Testis (tissue), 3 donors: Measurements from ENCODE around the gene TIAM1. TPM values are rescaled to one million over a fixed set of nuclear protein-coding genes. Genes with fewer than 3 reads are reported as not detected.

ENCODE experiments used
- DNase-seq: peaks from one replicate; pipeline ENCODE4 v3.0.0-alpha.2; 2019
- H3K27ac ChIP-seq, 2 donors: fragments of 200-600 bp; sonication (generic); one replicate each; pipeline ENCODE4 v1.5.1; 2019
- H3K27me3 ChIP-seq: fragments of 200-600 bp; sonication (generic); one replicate; pipeline ENCODE4 v1.5.1; 2019
- H3K36me3 ChIP-seq: fragments of 200-600 bp; sonication (generic); one replicate; pipeline ENCODE4 v1.5.1; 2017; ENCODE audit warnings: low read depth; ENCODE audit errors: missing control alignments
- H3K4me1 ChIP-seq: fragments of 200-600 bp; sonication (generic); one replicate; pipeline ENCODE4 v1.5.1; 2019
- H3K4me3 ChIP-seq, 2 donors: fragments of 200-600 bp; sonication (generic); one replicate each; pipeline ENCODE4 v1.5.1; 2017 to 2019
- H3K9me3 ChIP-seq: fragments of 200-600 bp; sonication (generic); one replicate; pipeline ENCODE4 v1.5.1; 2017
- POLR2A ChIP-seq: fragments of 450-650 bp; IDR thresholded peaks from one replicate; pipeline ENCODE4 v1.6.1; 2017; ENCODE audit warnings: antibody characterized with exemption, mild to moderate bottlenecking, moderate library complexity
- WGBS, 2 donors: methylation state at CpG; one replicate each; pipeline ENCODE4 v1.1.5; 2018; 5-methylcytosine and 5-hydroxymethylcytosine counted together
- intact Hi-C: fragments of 100-400 bp; cut with DNase I; formaldehyde crosslinking; loops from one replicate; pipeline ENCODE4 v1.15.1; 2023; ENCODE audit warnings: low total_unique reads
- polyA plus RNA-seq: library from polyadenylated mRNA; stranded (reverse); fragments of 350-450 nt; fragmentation: Illumina TruSeq; extraction: RNeasy Lipid Tissue Mini Kit (QIAGEN cat#74804); gene quantifications from one replicate; pipeline ENCODE4 v1.2.3, GENCODE V29; 2014; ENCODE audit warnings: low read depth, low replicate concordance; ENCODE audit not compliant: insufficient read depth
- total RNA-seq, 2 donors: library from RNA; depleted of rRNA; stranded (reverse); fragments of >200 nt; gene quantifications; one replicate each; pipeline ENCODE4 v1.2.3, GENCODE V29; 2016
- TF ChIP-seq, protein P1 (sequence below), 3 experiments: fragments of 450-650 bp in 2 of 3; fragments of 200-600 bp in 1 of 3; sonication (generic) in 1 of 3; IDR thresholded peaks; one replicate each; pipeline ENCODE4 v1.5.1; 2016 to 2019; ENCODE audit warnings: antibody characterized with exemption in 3 of 3, mild to moderate bottlenecking in 2 of 3, moderate library complexity in 1 of 3

The TIAM1 gene
- total and polyA plus RNA-seq, 3 donors from 2014 or later = 21.3 to 51.6 (median 34.6) TPM

- intact Hi-C loops = no loop called here
- no peak overlapping the region for H3K4me3 ChIP-seq
- no peak overlapping the region for H3K27ac ChIP-seq
- H3K4me1 ChIP-seq = peaks cover 5% of the 10 kb centered on the region
- WGBS, 2 donors = 93 to 95% methylated on average over 6 of the region's 6 CpGs
- H3K9me3 ChIP-seq = no peaks in the 10 kb centered on the region
- no peak for DNase-seq
- no peak for TF ChIP-seq POLR2A
- TF ChIP-seq, protein P1, sequence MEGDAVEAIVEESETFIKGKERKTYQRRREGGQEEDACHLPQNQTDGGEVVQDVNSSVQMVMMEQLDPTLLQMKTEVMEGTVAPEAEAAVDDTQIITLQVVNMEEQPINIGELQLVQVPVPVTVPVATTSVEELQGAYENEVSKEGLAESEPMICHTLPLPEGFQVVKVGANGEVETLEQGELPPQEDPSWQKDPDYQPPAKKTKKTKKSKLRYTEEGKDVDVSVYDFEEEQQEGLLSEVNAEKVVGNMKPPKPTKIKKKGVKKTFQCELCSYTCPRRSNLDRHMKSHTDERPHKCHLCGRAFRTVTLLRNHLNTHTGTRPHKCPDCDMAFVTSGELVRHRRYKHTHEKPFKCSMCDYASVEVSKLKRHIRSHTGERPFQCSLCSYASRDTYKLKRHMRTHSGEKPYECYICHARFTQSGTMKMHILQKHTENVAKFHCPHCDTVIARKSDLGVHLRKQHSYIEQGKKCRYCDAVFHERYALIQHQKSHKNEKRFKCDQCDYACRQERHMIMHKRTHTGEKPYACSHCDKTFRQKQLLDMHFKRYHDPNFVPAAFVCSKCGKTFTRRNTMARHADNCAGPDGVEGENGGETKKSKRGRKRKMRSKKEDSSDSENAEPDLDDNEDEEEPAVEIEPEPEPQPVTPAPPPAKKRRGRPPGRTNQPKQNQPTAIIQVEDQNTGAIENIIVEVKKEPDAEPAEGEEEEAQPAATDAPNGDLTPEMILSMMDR (IDR thresholded peaks at IDR 0.05) = no peak
- no peaks in the 10 kb centered on the region for H3K27me3 ChIP-seq
- no peaks in the 10 kb centered on the region for H3K36me3 ChIP-seq
These were observed 201.0 kb downstream of the TIAM1 start for GRCh38 chr21:31143036-31143435.

DNA sequence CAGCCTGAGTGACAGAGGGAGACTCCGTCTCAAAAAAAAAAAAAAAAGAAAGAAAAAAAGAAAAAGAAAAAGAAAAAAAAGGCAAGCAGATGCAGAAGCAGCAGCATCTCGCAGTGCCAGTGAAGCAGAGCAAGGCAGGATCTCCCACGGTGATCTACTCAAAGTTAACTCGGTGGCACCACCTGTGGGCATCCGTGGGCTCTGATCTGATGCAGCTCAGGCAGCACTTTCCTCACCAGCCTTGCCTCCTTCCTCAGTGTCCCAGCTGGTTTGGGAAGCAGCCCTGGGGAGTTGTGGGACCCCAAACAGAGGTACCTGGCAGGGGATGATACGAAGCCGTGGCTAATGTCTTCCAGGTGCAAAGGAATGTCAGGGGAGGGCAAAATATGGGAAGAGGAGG, 201.5 kb downstream of the TIAM1 start:
- no peaks in the 10 kb centered on the region for H3K36me3 ChIP-seq
- H3K4me1 ChIP-seq = peaks cover 10% of the 10 kb centered on the region
- H3K4me3 ChIP-seq = no peak overlapping the region
- DNase-seq = no peak
- H3K9me3 ChIP-seq = no peaks in the 10 kb centered on the region
- no peaks in the 10 kb centered on the region for H3K27me3 ChIP-seq
- no peak overlapping the region for H3K27ac ChIP-seq
- intact Hi-C loops = no loop called here
- TF ChIP-seq, protein P1 (IDR thresholded peaks at IDR 0.05) = peak in 1 of 3 experiments; percentile 4
- TF ChIP-seq POLR2A = no peak
- 79 to 90% methylated on average over 6 to 7 of the region's 7 CpGs for WGBS, 2 donors

GRCh38 chr21:31141389-31142000, 202.6 kb downstream of the TIAM1 start:
- H3K27ac ChIP-seq = no peak overlapping the region
- H3K4me1 ChIP-seq = peaks cover 12% of the 10 kb centered on the region
- H3K36me3 ChIP-seq = no peaks in the 10 kb centered on the region
- intact Hi-C loops = no loop called here
- WGBS, 2 donors = 76 to 88% methylated on average over 10 to 11 of the region's 11 CpGs
- TF ChIP-seq, protein P1 (IDR thresholded peaks at IDR 0.05) = no peak
- TF ChIP-seq POLR2A = no peak
- no peak for DNase-seq
- no peaks in the 10 kb centered on the region for H3K27me3 ChIP-seq
- H3K9me3 ChIP-seq = no peaks in the 10 kb centered on the region
- no peak overlapping the region for H3K4me3 ChIP-seq

DNA sequence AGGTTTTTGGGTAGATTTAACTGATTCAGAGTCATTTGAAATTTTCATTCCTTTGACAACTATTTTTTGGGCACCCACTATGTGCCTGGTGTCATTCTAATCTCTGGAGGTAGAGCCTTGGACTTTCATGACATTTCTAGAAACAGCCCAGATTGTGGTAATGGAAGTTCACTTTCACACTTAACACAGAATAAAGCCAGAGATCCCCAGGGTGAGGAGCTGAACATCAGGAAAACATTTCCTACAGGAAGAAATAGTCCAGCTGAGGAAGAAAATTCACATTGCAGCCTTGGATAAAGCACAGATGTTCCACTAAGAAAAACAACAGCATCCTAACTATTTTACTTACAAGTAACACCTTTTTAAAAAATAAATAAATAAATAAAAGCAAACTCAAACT, 203.4 kb downstream of the TIAM1 start:
- DNase-seq = no peak
- Histone ChIP-seq H3K27ac (peak overlapping the region in 1 of 2 donors; percentile 9), H3K4me3 (no peak overlapping the region), H3K27me3 (no peaks in the 10 kb centered on the region), H3K4me1 (peaks cover 12% of the 10 kb centered on the region), H3K9me3 (no peaks in the 10 kb centered on the region), H3K36me3 (no peaks in the 10 kb centered on the region)
- intact Hi-C loops = no loop called here
- no peak for TF ChIP-seq POLR2A
- TF ChIP-seq, protein P1 (IDR thresholded peaks at IDR 0.05) = no peak

DNA sequence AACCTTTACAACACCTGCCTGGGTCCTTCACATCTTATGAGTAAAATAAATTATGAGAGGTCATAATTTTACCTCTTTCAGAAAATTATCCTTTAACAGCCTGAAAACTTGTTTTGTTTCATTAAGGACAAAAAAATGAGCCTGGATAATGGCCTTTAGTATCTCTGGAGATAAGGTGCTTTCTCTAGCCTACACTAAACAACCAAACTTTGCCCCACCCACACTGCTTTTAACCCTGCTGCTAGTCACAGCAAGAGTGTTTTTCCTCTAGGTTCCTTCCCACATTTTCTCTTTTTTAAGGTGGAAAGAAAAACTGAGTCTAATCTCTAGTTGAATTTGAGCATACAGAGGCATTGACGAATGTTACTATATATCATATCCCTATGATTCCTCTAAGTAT, 204.0 kb downstream of the TIAM1 start:
- WGBS, 2 donors = 79 to 83% methylated on average over 1 of the region's 1 CpG
- no peak for DNase-seq
- Histone ChIP-seq H3K36me3 (no peaks in the 10 kb centered on the region), H3K27me3 (no peaks in the 10 kb centered on the region), H3K27ac (peak overlapping the region in 1 of 2 donors; percentile 9), H3K4me1 (peaks cover 12% of the 10 kb centered on the region), H3K4me3 (no peak overlapping the region), H3K9me3 (no peaks in the 10 kb centered on the region)
- intact Hi-C loops = no loop called here
- TF ChIP-seq, protein P1 (IDR thresholded peaks at IDR 0.05) = no peak
- no peak for TF ChIP-seq POLR2A
